Uterus (tissue), 4 donors: ENCODE results near the gene TLN1. TPM values are rescaled to one million over a fixed set of nuclear protein-coding genes. Genes with fewer than 3 reads are reported as not detected.

ENCODE experiments used
- DNase-seq, 2 donors: peaks; one replicate each; pipeline ENCODE4 v3.0.0-alpha.2; 2019 to 2020
- H3K27ac ChIP-seq, 2 donors: fragments of 200-600 bp; sonication (generic); 1 replicate in 1 of 2; 2 replicates in 1 of 2; pipeline ENCODE4 v1.5.1; 2016 to 2018
- H3K27me3 ChIP-seq, 2 donors: fragments of 200-600 bp; sonication (generic); one replicate each; pipeline ENCODE4 v1.5.1; 2018 to 2019; ENCODE audit warnings: control low read depth in 1 of 2
- H3K36me3 ChIP-seq, 2 donors: fragments of 200-600 bp; sonication (generic); one replicate each; pipeline ENCODE4 v1.5.1; 2019; ENCODE audit warnings: control low read depth in 1 of 2
- H3K4me1 ChIP-seq, 2 donors: fragments of 200-600 bp; sonication (generic); one replicate each; pipeline ENCODE4 v1.5.1; 2018 to 2019; ENCODE audit warnings: control low read depth in 1 of 2
- H3K4me3 ChIP-seq, 2 donors: fragments of 200-600 bp; sonication (generic); 1 replicate in 1 of 2; 2 replicates in 1 of 2; pipeline ENCODE4 v1.5.1; 2018 to 2019; ENCODE audit warnings: mild to moderate bottlenecking in 1 of 2
- H3K9me3 ChIP-seq, 2 donors: fragments of 200-600 bp; sonication (generic); one replicate each; pipeline ENCODE4 v1.5.1; 2019; ENCODE audit warnings: control low read depth in 1 of 2
- CTCF ChIP-seq, 4 experiments: fragments of 200-600 bp in 2 of 4; fragments of 450-650 bp in 2 of 4; sonication (generic) in 2 of 4; IDR thresholded peaks; one replicate each; pipeline ENCODE4 v1.5.1; 2016 to 2019; ENCODE audit warnings: antibody characterized with exemption in 4 of 4, mild to moderate bottlenecking in 2 of 4, moderate library complexity in 1 of 4
- POLR2A ChIP-seq, 2 donors: fragments of 450-650 bp; IDR thresholded peaks; one replicate each; pipeline ENCODE4 v1.6.1; 2016; ENCODE audit warnings: antibody characterized with exemption in 2 of 2, mild to moderate bottlenecking in 1 of 2, moderate library complexity in 1 of 2
- intact Hi-C: fragments of 100-400 bp; cut with DNase I; formaldehyde crosslinking; loops from one replicate; pipeline ENCODE4 v1.15.1; 2023; ENCODE audit warnings: low total_unique reads
- total RNA-seq, 4 donors: library from RNA; depleted of rRNA in 3 of 4; stranded (reverse); fragments of >200 nt in 3 of 4; gene quantifications; one replicate each; pipeline versions ENCODE4 v1.1.0 to v1.2.4, GENCODE V29; 2014 to 2023
- donor health status: DM: yes; HTN: yes; CAD: no.

Gene TLN1
- total RNA-seq, 4 donors from 2014 or later = 202 to 540 (median 281) TPM

- Histone ChIP-seq H3K4me3 (no peak overlapping the region), H3K36me3 (no peaks in the 10 kb centered on the region), H3K4me1 (no peaks in the 10 kb centered on the region), H3K27ac (no peak overlapping the region), H3K27me3 (no peaks in the 10 kb centered on the region), H3K9me3 (no peaks in the 10 kb centered on the region)
- DNase-seq = no peak
- TF ChIP-seq CTCF (IDR thresholded peaks at IDR 0.05) = no peak
- no peak for TF ChIP-seq POLR2A (IDR thresholded peaks at IDR 0.05)
- intact Hi-C loops = no loop called here
Measured at GRCh38 chr9:35723426-35723825, 8.6 kb downstream of the TLN1 start.

GRCh38 chr9:35719546-35719945, 12.4 kb downstream of the TLN1 start:
- Histone ChIP-seq H3K4me3 (no peak overlapping the region), H3K27me3 (no peaks in the 10 kb centered on the region), H3K27ac (no peak overlapping the region), H3K36me3 (no peaks in the 10 kb centered on the region), H3K9me3 (no peaks in the 10 kb centered on the region), H3K4me1 (no peaks in the 10 kb centered on the region)
- DNase-seq = no peak
- TF ChIP-seq POLR2A (IDR thresholded peaks at IDR 0.05) (no peak), CTCF (IDR thresholded peaks at IDR 0.05) (no peak)
- intact Hi-C loops = no loop called here

- H3K27ac ChIP-seq = no peak overlapping the region
- no peaks in the 10 kb centered on the region for H3K9me3 ChIP-seq
- DNase-seq = no peak
- no peaks in the 10 kb centered on the region for H3K36me3 ChIP-seq
- intact Hi-C loops = no loop called here
- TF ChIP-seq CTCF (IDR thresholded peaks at IDR 0.05) (no peak), POLR2A (IDR thresholded peaks at IDR 0.05) (no peak)
- no peak overlapping the region for H3K4me3 ChIP-seq
- no peaks in the 10 kb centered on the region for H3K27me3 ChIP-seq
- H3K4me1 ChIP-seq = no peaks in the 10 kb centered on the region
Measured at GRCh38 chr9:35718721-35719511, 13.1 kb downstream of the TLN1 start.

GRCh38 chr9:35717132-35717870, 14.7 kb downstream of the TLN1 start:
- Histone ChIP-seq H3K4me3 (no peak overlapping the region), H3K9me3 (no peaks in the 10 kb centered on the region), H3K36me3 (no peaks in the 10 kb centered on the region), H3K4me1 (no peaks in the 10 kb centered on the region), H3K27ac (no peak overlapping the region), H3K27me3 (no peaks in the 10 kb centered on the region)
- intact Hi-C loops = no loop called here
- no peak for TF ChIP-seq POLR2A (IDR thresholded peaks at IDR 0.05)
- TF ChIP-seq CTCF (IDR thresholded peaks at IDR 0.05) = no peak
- DNase-seq = no peak

GRCh38 chr9:35716230-35716629, 15.8 kb downstream of the TLN1 start:
- intact Hi-C loops = no loop called here
- no peak for DNase-seq
- H3K27ac ChIP-seq = no peak overlapping the region

More at GRCh38 chr9:35716230-35716629, 15.8 kb downstream of the TLN1 start:
- H3K9me3 ChIP-seq = no peaks in the 10 kb centered on the region
- H3K36me3 ChIP-seq = no peaks in the 10 kb centered on the region
- no peaks in the 10 kb centered on the region for H3K4me1 ChIP-seq
- H3K27me3 ChIP-seq = no peaks in the 10 kb centered on the region
- H3K4me3 ChIP-seq = no peak overlapping the region
- no peak for TF ChIP-seq CTCF (IDR thresholded peaks at IDR 0.05)
- TF ChIP-seq POLR2A (IDR thresholded peaks at IDR 0.05) = no peak
